Measurements from ENCODE around the gene NBEA.

DNA sequence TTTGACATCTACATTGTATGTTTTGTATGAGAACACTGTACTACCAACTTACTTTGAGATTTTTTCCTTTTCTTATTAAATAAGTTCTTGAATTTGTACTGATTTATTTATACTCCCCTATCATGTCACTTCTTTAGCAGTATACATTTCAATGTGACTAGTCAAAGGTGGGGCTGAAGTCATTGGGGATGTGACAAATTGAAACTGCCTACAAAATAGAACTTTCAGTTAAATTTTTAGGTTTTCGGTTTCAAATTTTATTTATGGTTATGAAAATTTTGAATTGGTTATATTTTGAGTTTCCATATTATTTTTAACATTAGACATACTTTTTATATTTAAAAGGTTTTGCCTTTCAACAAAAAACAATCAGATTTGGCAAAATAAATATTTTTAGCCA is 221.6 kb downstream of the NBEA start:
- no peak for TF ChIP-seq EGR1 (IDR thresholded peaks at IDR 0.05; ENCODE audit: low read depth)
- no peak for TF ChIP-seq EZH2 (IDR thresholded peaks at IDR 0.05)
- no peak for TF ChIP-seq POLR2A (IDR thresholded peaks at IDR 0.05; ENCODE audit: borderline replicate concordance, extremely low read depth, insufficient read depth, insufficient read length)
- no peak for TF ChIP-seq ZNF274 (IDR thresholded peaks at IDR 0.05; ENCODE audit: low read depth, low read length)
- TF ChIP-seq, protein P1, sequence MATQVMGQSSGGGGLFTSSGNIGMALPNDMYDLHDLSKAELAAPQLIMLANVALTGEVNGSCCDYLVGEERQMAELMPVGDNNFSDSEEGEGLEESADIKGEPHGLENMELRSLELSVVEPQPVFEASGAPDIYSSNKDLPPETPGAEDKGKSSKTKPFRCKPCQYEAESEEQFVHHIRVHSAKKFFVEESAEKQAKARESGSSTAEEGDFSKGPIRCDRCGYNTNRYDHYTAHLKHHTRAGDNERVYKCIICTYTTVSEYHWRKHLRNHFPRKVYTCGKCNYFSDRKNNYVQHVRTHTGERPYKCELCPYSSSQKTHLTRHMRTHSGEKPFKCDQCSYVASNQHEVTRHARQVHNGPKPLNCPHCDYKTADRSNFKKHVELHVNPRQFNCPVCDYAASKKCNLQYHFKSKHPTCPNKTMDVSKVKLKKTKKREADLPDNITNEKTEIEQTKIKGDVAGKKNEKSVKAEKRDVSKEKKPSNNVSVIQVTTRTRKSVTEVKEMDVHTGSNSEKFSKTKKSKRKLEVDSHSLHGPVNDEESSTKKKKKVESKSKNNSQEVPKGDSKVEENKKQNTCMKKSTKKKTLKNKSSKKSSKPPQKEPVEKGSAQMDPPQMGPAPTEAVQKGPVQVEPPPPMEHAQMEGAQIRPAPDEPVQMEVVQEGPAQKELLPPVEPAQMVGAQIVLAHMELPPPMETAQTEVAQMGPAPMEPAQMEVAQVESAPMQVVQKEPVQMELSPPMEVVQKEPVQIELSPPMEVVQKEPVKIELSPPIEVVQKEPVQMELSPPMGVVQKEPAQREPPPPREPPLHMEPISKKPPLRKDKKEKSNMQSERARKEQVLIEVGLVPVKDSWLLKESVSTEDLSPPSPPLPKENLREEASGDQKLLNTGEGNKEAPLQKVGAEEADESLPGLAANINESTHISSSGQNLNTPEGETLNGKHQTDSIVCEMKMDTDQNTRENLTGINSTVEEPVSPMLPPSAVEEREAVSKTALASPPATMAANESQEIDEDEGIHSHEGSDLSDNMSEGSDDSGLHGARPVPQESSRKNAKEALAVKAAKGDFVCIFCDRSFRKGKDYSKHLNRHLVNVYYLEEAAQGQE (IDR thresholded peaks at IDR 0.05; ENCODE audit: low read depth): no peak
- TF ChIP-seq, protein P2, sequence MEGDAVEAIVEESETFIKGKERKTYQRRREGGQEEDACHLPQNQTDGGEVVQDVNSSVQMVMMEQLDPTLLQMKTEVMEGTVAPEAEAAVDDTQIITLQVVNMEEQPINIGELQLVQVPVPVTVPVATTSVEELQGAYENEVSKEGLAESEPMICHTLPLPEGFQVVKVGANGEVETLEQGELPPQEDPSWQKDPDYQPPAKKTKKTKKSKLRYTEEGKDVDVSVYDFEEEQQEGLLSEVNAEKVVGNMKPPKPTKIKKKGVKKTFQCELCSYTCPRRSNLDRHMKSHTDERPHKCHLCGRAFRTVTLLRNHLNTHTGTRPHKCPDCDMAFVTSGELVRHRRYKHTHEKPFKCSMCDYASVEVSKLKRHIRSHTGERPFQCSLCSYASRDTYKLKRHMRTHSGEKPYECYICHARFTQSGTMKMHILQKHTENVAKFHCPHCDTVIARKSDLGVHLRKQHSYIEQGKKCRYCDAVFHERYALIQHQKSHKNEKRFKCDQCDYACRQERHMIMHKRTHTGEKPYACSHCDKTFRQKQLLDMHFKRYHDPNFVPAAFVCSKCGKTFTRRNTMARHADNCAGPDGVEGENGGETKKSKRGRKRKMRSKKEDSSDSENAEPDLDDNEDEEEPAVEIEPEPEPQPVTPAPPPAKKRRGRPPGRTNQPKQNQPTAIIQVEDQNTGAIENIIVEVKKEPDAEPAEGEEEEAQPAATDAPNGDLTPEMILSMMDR (IDR thresholded peaks at IDR 0.05 in 2 of 3, conservative IDR thresholded peaks at IDR 0.05 in 1 of 3; ENCODE audit: borderline replicate concordance in 1 of 3, insufficient read depth in 1 of 3, low read depth in 2 of 3, low read length in 2 of 3): no peak
- no peak for TF ChIP-seq EZH2phosphoT487 (IDR thresholded peaks at IDR 0.05; ENCODE audit: borderline replicate concordance)
- no peak for TF ChIP-seq SP1 (IDR thresholded peaks at IDR 0.05; ENCODE audit: low read depth)
- TF ChIP-seq POLR2AphosphoS5 (IDR thresholded peaks at IDR 0.05; ENCODE audit: low read depth, low read length): no peak
- no peak for TF ChIP-seq JUND (IDR thresholded peaks at IDR 0.05)
- TF ChIP-seq, protein P3, sequence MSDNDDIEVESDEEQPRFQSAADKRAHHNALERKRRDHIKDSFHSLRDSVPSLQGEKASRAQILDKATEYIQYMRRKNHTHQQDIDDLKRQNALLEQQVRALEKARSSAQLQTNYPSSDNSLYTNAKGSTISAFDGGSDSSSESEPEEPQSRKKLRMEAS (IDR thresholded peaks at IDR 0.05): no peak
- no peak for TF ChIP-seq YY1 (IDR thresholded peaks at IDR 0.05; ENCODE audit: extremely low read depth, insufficient replicate concordance, low read depth, low read length)
- TF ChIP-seq CEBPB (IDR thresholded peaks at IDR 0.05; ENCODE audit: low read depth): no peak
